Psoas muscle (tissue), 8 donors: ENCODE results near the gene OSBPL6. TPM values are rescaled to one million over a fixed set of nuclear protein-coding genes. Genes with fewer than 3 reads are reported as not detected.

Source experiments
- ATAC-seq, 4 donors: fragments of 200-7000 bp; cut with Tn5 transposase; one replicate each; pipeline ENCODE4 v1.9.1; 2020; ENCODE audit warnings: moderate library complexity in 3 of 4, mild to moderate bottlenecking in 2 of 4
- DNase-seq, 2 donors: peaks; one replicate each; pipeline ENCODE4 v3.0.0-alpha.2; 2020
- H3K27ac ChIP-seq: fragments of 200-600 bp; one replicate; pipeline ENCODE4 v1.8.0; 2022
- H3K27me3 ChIP-seq, 3 donors: fragments of 200-600 bp in 1 of 3; one replicate each; pipeline versions ENCODE4 v1.6.1 to v1.8.0; 2013 to 2022; ENCODE audit warnings: low read length in 2 of 3, mild to moderate bottlenecking in 2 of 3, moderate library complexity in 1 of 3; ENCODE audit not compliant: insufficient read depth in 3 of 3
- H3K36me3 ChIP-seq, 2 donors: fragments of 200-600 bp in 1 of 2; one replicate each; pipeline versions ENCODE4 v1.6.1 to v1.8.0; 2013 to 2022; ENCODE audit warnings: low read depth in 1 of 2, mild to moderate bottlenecking in 1 of 2, moderate library complexity in 1 of 2; ENCODE audit not compliant: insufficient read depth in 1 of 2
- H3K4me1 ChIP-seq: fragments of 200-600 bp; one replicate; pipeline ENCODE4 v1.8.0; 2022
- H3K4me3 ChIP-seq: fragments of 200-600 bp; one replicate; pipeline ENCODE4 v1.8.0; 2022; ENCODE audit warnings: mild to moderate bottlenecking
- H3K9me3 ChIP-seq: fragments of 200-600 bp; one replicate; pipeline ENCODE4 v1.8.0; 2022
- WGBS, 3 donors: extraction: QIAGEN DNeasy Blood & Tissue Kit; methylation state at CpG; one replicate each; pipeline versions ENCODE4 v1.1.6 to v1.1.7; 2013; 5-methylcytosine and 5-hydroxymethylcytosine counted together
- intact Hi-C, 2 donors: fragments of 100-400 bp; cut with DNase I; formaldehyde crosslinking; loops; one replicate each; pipeline versions ENCODE4 v1.11.0 to v1.14.2; 2022
- polyA plus RNA-seq, 3 donors: library from polyadenylated mRNA; stranded (reverse); fragments of 200-250 nt; gene quantifications; one replicate each; pipeline ENCODE4 v1.2.3, GENCODE V29; 2013
- total RNA-seq, 4 donors: library from RNA; stranded (reverse); fragmentation: NEBNext Ultra II Directional in 2 of 4; extraction: Animal tissue kit (Norgen Biotek cat#: 25700) in 2 of 4; gene quantifications; one replicate each; pipeline versions ENCODE4 v1.2.1 to v1.2.4, GENCODE V29; 2021 to 2023
- TF ChIP-seq, protein P1 (sequence below): fragments of 200-600 bp; IDR thresholded peaks from one replicate; pipeline ENCODE4 v1.8.0; 2022; ENCODE audit warnings: antibody characterized with exemption
- donor health status: healthy with polysubstance abuse.
- donor health status: DM: no; HTN: no; CAD: no; lungs with moderate emphysema.
- donor health status: Bipolar disorder and iron deficiency.
- donor health status: healthy.
- donor health status: DM: yes; HTN: yes; CAD: no.
- donor health status: DM: no; HTN: no; CAD: no.
- donor health status: DM: no; HTN: no; CAD: no.
- donor health status: DM: yes; HTN: yes; CAD: no.

Gene OSBPL6
- total and polyA plus RNA-seq, 7 donors, result 11.4 to 147 (median 36.2) TPM

DNA sequence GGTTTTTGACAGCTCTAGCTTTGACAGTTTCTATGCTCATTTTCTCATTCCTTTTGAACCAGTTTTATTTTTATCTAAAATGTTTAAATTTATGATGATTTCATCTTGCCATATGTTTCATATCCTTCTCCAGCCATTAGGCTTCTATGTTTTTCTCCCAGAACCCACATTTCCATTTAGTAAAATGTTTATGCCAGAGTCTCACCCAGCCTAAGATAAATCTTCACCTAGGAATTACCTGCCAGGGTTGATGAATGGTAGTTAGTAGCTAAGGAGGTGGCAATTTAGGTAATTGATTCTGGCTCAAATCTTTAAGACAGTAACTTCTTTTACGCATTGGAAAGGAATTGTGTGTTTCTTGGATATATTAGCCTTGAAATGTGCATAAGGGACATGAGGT lies 173.0 kb downstream of the OSBPL6 start:
- H3K27me3 ChIP-seq, result no peaks in the 10 kb centered on the region
- no peak for DNase-seq
- ATAC-seq, result no peak
- TF ChIP-seq, protein P1, sequence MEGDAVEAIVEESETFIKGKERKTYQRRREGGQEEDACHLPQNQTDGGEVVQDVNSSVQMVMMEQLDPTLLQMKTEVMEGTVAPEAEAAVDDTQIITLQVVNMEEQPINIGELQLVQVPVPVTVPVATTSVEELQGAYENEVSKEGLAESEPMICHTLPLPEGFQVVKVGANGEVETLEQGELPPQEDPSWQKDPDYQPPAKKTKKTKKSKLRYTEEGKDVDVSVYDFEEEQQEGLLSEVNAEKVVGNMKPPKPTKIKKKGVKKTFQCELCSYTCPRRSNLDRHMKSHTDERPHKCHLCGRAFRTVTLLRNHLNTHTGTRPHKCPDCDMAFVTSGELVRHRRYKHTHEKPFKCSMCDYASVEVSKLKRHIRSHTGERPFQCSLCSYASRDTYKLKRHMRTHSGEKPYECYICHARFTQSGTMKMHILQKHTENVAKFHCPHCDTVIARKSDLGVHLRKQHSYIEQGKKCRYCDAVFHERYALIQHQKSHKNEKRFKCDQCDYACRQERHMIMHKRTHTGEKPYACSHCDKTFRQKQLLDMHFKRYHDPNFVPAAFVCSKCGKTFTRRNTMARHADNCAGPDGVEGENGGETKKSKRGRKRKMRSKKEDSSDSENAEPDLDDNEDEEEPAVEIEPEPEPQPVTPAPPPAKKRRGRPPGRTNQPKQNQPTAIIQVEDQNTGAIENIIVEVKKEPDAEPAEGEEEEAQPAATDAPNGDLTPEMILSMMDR, result no peak
- no peaks in the 10 kb centered on the region for H3K4me1 ChIP-seq
- no peaks in the 10 kb centered on the region for H3K9me3 ChIP-seq
- no peak overlapping the region for H3K27ac ChIP-seq
- no peak overlapping the region for H3K4me3 ChIP-seq
- intact Hi-C loops, result no loop called here
- peaks cover 0 to 66% of the 10 kb centered on the region in 2 donors for H3K36me3 ChIP-seq
- 97% methylated on average over 1 of the region's 1 CpG for WGBS, 3 donors

DNA sequence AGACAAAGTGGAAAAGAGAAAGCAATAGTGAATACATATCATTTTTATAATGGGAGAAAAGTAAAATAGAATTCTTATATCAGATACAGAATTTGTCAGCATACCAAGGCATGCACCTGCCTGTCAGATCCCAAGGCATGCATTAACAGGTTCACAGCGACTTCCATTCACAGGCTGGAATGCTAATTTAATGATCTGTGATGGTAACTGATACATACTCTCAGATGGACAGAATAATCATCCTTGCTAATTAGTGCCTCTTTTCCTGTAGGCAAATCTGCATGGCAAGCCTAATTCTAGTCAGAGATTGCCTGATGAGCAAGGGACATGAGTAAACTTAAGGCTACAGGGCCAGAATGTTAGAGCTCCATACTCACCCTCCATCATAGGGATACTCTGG lies 180.6 kb downstream of the OSBPL6 start:
- Histone ChIP-seq H3K36me3 (peaks cover 0 to 89% of the 10 kb centered on the region in 2 donors), H3K4me1 (no peaks in the 10 kb centered on the region), H3K27me3 (no peaks in the 10 kb centered on the region), H3K27ac (no peak overlapping the region), H3K4me3 (no peak overlapping the region), H3K9me3 (no peaks in the 10 kb centered on the region)
- no peak for ATAC-seq
- WGBS, 3 donors, result 51 to 77% (median 67%) methylated on average over 1 of the region's 1 CpG
- no peak for DNase-seq
- TF ChIP-seq, protein P1, result no peak
- intact Hi-C loops, result loop anchor here in 1 of 2 donors (5.0 kb wide), 1 partner anchor 33 kb away; no protein-coding TSS in a partner anchor

DNA sequence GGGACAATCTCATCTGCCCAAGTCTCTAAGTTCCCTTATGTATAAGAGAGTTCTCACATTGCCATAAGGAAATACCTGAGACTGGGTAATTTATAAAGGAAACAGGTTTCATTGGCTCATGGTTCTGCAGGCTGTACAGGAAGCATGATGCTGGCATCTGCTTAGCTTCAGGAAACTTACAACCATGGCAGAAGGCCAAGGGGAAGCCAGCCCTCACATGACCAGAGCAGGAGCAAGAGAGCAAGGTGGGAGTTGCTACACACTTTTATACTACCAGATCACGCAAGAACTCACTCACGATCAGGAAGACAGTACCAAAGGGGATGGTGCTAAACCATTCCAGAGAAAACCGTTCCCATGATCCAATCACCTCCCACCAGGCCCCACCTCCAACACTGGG lies 182.7 kb downstream of the OSBPL6 start:
- Histone ChIP-seq H3K4me1 (no peaks in the 10 kb centered on the region), H3K9me3 (no peaks in the 10 kb centered on the region), H3K36me3 (peaks cover 0 to 84% of the 10 kb centered on the region in 2 donors), H3K4me3 (no peak overlapping the region), H3K27me3 (no peaks in the 10 kb centered on the region), H3K27ac (no peak overlapping the region)
- ATAC-seq (peak; percentile 12 to 29 (median 20)), DNase-seq (no peak)
- 77 to 98% (median 79%) methylated on average over 3 of the region's 3 CpGs for WGBS, 3 donors
- TF ChIP-seq, protein P1, result no peak
- intact Hi-C loops, result loop anchor here in 1 of 2 donors (5.0 kb wide), 1 partner anchor 35 kb away; no protein-coding TSS in a partner anchor

DNA sequence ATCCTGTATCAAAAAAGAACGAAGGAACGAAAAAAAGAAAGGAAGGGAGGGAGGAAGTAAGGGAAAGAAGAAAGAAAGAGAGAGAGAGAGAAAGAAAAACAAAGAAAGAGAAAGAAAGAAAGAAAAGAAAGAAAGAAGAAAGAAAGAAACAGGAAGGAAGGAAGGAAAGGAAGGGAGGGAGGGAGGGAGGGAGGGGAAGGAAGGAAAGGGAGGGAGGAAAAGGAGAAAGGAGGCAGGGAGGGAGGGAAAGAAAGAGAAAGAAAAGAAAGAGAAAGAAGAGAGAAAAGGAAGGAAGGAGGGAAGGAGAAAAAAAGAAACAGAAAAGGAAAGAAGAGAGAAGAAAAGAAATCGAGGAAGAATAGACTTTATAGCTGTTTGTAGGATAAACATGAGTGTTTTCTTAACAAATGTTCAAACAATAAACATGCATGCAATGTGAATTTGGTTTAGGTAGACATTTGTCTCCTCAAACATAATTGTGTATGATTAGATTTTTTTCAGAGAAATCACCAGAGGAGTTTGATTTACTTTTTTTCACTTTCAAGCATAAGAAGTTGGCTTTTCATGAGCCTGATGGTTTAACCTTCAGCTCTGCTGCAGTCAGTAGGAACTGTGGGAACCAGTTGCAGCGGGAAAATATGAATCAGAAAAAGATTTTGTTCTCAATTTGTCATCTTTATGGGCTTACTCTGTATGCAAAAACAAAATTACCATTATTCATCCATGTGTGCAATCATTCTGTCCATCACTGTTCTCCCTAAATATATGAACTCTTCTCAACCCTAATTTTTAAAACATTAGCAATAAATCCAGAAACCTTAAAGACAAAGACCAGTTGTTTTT lies 185.1 kb downstream of the OSBPL6 start:
- 91 to 95% (median 93%) methylated on average over 4 of the region's 4 CpGs for WGBS, 3 donors
- Histone ChIP-seq H3K27me3 (no peaks in the 10 kb centered on the region), H3K4me3 (no peak overlapping the region), H3K36me3 (peaks cover 7 to 92% of the 10 kb centered on the region in 2 donors), H3K27ac (no peak overlapping the region), H3K9me3 (no peaks in the 10 kb centered on the region), H3K4me1 (no peaks in the 10 kb centered on the region)
- DNase-seq (no peak), ATAC-seq (no peak)
- TF ChIP-seq, protein P1, result no peak
- intact Hi-C loops, result loop anchor here in 1 of 2 donors (5.0 kb wide), 1 partner anchor 37 kb away; no protein-coding TSS in a partner anchor
